ENCODE results near the gene BMPR1A.

BMPR1A gene

GRCh38 chr10:86779220-86780017, 23.0 kb downstream of the BMPR1A start:
- ATAC-seq = no peak
- no peak for TF ChIP-seq ISL1 (CRISPR knock-in tag; IDR thresholded peaks at IDR 0.05)
- no peak for TF ChIP-seq TCF4 (CRISPR knock-in tag; IDR thresholded peaks at IDR 0.05; ENCODE audit: borderline replicate concordance)
- TF ChIP-seq CREB5 (CRISPR knock-in tag; IDR thresholded peaks at IDR 0.05; ENCODE audit: low read depth) = no peak
- TF ChIP-seq RARB (CRISPR knock-in tag; IDR thresholded peaks at IDR 0.05) = no peak
- no peak for TF ChIP-seq ZFP3 (CRISPR knock-in tag; IDR thresholded peaks at IDR 0.05)
- no peak for TF ChIP-seq ZC3H10 (CRISPR knock-in tag; IDR thresholded peaks at IDR 0.05)
- no peak for TF ChIP-seq CSDC2 (CRISPR knock-in tag; IDR thresholded peaks at IDR 0.05)
- TF ChIP-seq ZFP30 (CRISPR knock-in tag; IDR thresholded peaks at IDR 0.05) = no peak
- no peak for TF ChIP-seq ESRRG (CRISPR knock-in tag; IDR thresholded peaks at IDR 0.05)
- no peak for TF ChIP-seq BACH2 (CRISPR knock-in tag; IDR thresholded peaks at IDR 0.05; ENCODE audit: borderline replicate concordance)
- TF ChIP-seq ZNF70 (CRISPR knock-in tag; IDR thresholded peaks at IDR 0.05) = no peak

DNA sequence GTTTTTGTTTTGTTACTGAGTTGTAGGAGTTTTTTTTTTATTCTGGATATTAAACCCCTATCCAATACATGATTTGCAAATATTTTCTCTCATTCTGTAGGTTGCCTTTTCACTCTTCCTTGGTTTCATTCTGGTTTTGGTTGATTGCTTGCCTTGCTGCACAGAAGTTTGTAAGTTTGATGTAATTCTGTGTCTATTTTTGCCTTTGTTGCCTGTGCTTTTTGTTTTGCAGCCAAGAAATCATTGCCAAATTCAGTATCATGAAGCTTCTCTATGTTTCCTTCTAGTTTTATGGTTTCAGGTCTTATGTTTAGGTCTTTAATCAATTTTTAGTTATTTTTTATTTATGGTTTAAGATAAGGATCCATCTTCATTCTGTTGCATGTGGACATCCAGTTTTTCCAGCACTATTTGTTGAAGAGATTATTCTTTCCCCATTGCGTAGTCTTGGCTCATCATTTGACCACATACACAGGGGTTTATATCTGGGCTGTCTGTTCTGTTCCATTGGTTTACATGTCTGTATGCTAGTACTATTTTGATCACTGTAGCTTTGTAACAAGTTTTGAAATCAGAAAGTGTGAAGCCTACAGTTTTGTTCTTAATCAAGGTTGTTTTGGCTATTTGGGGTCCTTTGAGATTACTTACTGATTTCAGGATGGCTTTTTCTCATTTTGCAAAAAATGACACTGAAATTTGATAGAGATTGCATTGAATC, 26.4 kb downstream of the BMPR1A start:
- no peak for ATAC-seq
- TF ChIP-seq TOX (CRISPR knock-in tag; IDR thresholded peaks at IDR 0.05; ENCODE audit: borderline replicate concordance) = no peak
- no peak for TF ChIP-seq RARB (CRISPR knock-in tag; IDR thresholded peaks at IDR 0.05)
- no peak for TF ChIP-seq OSR1 (CRISPR knock-in tag; IDR thresholded peaks at IDR 0.05)
- TF ChIP-seq ISL1 (CRISPR knock-in tag; IDR thresholded peaks at IDR 0.05) = no peak
- no peak for TF ChIP-seq CSDC2 (CRISPR knock-in tag; IDR thresholded peaks at IDR 0.05)
- TF ChIP-seq ZNF565 (CRISPR knock-in tag; conservative IDR thresholded peaks at IDR 0.05; ENCODE audit: low read depth) = no peak
- TF ChIP-seq ZC3H10 (CRISPR knock-in tag; IDR thresholded peaks at IDR 0.05) = no peak
- TF ChIP-seq, protein P1, sequence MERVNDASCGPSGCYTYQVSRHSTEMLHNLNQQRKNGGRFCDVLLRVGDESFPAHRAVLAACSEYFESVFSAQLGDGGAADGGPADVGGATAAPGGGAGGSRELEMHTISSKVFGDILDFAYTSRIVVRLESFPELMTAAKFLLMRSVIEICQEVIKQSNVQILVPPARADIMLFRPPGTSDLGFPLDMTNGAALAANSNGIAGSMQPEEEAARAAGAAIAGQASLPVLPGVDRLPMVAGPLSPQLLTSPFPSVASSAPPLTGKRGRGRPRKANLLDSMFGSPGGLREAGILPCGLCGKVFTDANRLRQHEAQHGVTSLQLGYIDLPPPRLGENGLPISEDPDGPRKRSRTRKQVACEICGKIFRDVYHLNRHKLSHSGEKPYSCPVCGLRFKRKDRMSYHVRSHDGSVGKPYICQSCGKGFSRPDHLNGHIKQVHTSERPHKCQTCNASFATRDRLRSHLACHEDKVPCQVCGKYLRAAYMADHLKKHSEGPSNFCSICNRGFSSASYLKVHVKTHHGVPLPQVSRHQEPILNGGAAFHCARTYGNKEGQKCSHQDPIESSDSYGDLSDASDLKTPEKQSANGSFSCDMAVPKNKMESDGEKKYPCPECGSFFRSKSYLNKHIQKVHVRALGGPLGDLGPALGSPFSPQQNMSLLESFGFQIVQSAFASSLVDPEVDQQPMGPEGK (CRISPR knock-in tag; IDR thresholded peaks at IDR 0.05; ENCODE audit: borderline replicate concordance) = no peak

GRCh38 chr10:86785037-86785436, 28.6 kb downstream of the BMPR1A start:
- TF ChIP-seq TOX (CRISPR knock-in tag; IDR thresholded peaks at IDR 0.05; ENCODE audit: borderline replicate concordance) (no peak), CSDC2 (CRISPR knock-in tag; IDR thresholded peaks at IDR 0.05) (no peak), ZNF8 (CRISPR knock-in tag; IDR thresholded peaks at IDR 0.05) (no peak), ZNF70 (CRISPR knock-in tag; IDR thresholded peaks at IDR 0.05) (no peak), ESRRG (CRISPR knock-in tag; IDR thresholded peaks at IDR 0.05) (no peak), ISL1 (CRISPR knock-in tag; IDR thresholded peaks at IDR 0.05) (no peak)
- TF ChIP-seq, protein P1 (CRISPR knock-in tag; IDR thresholded peaks at IDR 0.05; ENCODE audit: borderline replicate concordance) = no peak
- no peak for ATAC-seq

GRCh38 chr10:86785968-86786367, 29.5 kb downstream of the BMPR1A start:
- ATAC-seq = peak; percentile 49
- no peak for TF ChIP-seq BACH2 (CRISPR knock-in tag; IDR thresholded peaks at IDR 0.05; ENCODE audit: borderline replicate concordance)
- TF ChIP-seq RARB (CRISPR knock-in tag; IDR thresholded peaks at IDR 0.05) = no peak
- TF ChIP-seq TCF4 (CRISPR knock-in tag; IDR thresholded peaks at IDR 0.05; ENCODE audit: borderline replicate concordance) = no peak
- TF ChIP-seq ZFP30 (CRISPR knock-in tag; IDR thresholded peaks at IDR 0.05) = no peak
- TF ChIP-seq ESRRG (CRISPR knock-in tag; IDR thresholded peaks at IDR 0.05) = no peak
- TF ChIP-seq, protein P2, sequence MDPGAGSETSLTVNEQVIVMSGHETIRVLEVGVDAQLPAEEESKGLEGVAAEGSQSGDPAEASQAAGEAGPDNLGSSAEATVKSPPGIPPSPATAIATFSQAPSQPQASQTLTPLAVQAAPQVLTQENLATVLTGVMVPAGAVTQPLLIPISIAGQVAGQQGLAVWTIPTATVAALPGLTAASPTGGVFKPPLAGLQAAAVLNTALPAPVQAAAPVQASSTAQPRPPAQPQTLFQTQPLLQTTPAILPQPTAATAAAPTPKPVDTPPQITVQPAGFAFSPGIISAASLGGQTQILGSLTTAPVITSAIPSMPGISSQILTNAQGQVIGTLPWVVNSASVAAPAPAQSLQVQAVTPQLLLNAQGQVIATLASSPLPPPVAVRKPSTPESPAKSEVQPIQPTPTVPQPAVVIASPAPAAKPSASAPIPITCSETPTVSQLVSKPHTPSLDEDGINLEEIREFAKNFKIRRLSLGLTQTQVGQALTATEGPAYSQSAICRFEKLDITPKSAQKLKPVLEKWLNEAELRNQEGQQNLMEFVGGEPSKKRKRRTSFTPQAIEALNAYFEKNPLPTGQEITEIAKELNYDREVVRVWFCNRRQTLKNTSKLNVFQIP (CRISPR knock-in tag; IDR thresholded peaks at IDR 0.05; ENCODE audit: borderline replicate concordance, low read depth) = no peak
- TF ChIP-seq ZNF70 (CRISPR knock-in tag; IDR thresholded peaks at IDR 0.05) = no peak
- TF ChIP-seq CREB5 (CRISPR knock-in tag; IDR thresholded peaks at IDR 0.05; ENCODE audit: low read depth) = no peak
- no peak for TF ChIP-seq GLIS3 (CRISPR knock-in tag; IDR thresholded peaks at IDR 0.05)
- TF ChIP-seq TOX (CRISPR knock-in tag; IDR thresholded peaks at IDR 0.05; ENCODE audit: borderline replicate concordance) = no peak

Data from SK-N-SH treated with all-trans-retinoic acid at 6 μM for 48 hours (cell line).